NCI-H82 (cell line): ENCODE measurements around the gene USP15.

Experiments used
- DNase-seq: peaks from one replicate; lab custom pipeline; 2025; lab: John Stamatoyannopoulos, UW

Gene USP15

DNA sequence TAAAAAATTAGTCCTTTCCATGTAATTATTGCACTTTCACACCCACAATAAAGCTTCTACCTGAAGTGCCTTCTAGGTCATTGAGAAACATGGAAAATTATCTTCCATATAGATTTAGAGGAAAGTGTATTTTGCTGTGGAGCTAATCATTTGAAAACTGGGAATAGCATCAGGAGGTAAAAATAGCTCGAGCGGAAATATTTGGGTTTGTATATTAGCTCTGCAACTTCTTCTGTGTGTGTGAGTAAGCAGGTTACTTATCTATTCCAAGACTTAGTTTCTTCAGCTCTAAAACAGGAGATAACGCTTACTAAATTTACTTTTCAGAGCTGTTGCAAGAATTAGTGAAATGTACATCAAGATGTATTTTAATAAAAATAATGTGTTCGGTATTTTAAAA, 111.5 kb downstream of the USP15 start:
- no peak for DNase-seq

GRCh38 chr12:62372134-62372533, 111.9 kb downstream of the USP15 start:
- DNase-seq = no peak

GRCh38 chr12:62372825-62373224, 112.6 kb downstream of the USP15 start:
- no peak for DNase-seq

DNA sequence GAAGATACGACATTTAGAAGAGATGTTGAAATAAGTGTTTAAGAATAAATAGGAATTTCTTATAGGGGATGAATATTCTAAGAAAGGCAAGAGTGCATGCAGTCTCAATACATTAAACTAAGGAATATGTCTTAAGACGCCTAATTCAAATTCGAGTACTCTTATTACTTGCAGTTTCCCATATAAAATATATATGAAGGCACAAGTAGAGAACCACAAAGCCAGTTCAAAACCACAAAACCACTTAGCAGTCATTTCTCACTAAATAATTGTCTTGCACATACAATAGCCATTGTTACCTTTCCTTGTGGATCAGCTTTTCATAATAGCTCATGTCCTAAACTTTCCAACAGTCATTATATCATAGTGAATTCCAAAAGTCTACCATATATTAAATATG, 115.4 kb downstream of the USP15 start:
- no peak for DNase-seq

GRCh38 chr12:62379026-62379722, 119.0 kb downstream of the USP15 start:
- no peak for DNase-seq

- no peak for DNase-seq
Observed at GRCh38 chr12:62379723-62380045, 119.5 kb downstream of the USP15 start.

DNA sequence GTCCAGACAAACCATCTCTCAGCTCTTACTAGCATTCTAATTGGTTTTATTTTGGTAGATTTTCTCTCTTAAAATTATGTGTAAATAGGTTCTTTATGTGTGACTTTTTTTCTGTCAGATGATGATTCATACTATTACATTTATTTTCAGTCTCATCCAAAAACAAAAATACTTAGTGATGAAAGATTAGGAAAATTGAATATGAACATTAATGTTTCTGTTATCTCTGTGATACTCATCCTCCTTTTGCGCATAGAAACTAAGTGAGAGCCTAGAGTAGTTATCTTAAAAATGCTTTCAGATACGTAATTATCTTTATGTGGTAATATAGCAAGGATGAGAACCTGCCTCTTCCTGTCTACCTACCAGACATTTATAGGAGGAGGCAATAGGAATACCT, 122.3 kb downstream of the USP15 start:
- DNase-seq = no peak

- no peak for DNase-seq
Observed at GRCh38 chr12:62396750-62397149, 136.5 kb downstream of the USP15 start.

DNA sequence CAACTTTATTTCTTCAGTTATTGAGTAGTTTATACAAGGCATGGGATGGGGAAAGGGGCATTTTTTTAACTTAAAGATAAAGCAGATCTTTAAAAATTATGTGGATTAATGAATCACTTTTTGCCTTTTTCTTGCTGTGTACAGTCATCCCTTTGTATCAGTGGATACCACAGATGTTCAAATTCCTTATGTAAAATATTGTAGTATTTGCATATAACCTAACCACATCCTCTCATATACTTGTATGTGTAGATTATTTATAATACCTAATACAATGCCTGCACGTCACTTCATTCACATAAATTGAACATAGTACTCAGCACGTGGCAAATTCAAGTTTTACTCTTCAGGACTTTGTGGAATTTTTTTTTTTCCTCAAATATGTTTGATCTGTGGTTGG, 139.9 kb downstream of the USP15 start:
- no peak for DNase-seq

GRCh38 chr12:62401631-62402030, 141.4 kb downstream of the USP15 start:
- DNase-seq = no peak

DNA sequence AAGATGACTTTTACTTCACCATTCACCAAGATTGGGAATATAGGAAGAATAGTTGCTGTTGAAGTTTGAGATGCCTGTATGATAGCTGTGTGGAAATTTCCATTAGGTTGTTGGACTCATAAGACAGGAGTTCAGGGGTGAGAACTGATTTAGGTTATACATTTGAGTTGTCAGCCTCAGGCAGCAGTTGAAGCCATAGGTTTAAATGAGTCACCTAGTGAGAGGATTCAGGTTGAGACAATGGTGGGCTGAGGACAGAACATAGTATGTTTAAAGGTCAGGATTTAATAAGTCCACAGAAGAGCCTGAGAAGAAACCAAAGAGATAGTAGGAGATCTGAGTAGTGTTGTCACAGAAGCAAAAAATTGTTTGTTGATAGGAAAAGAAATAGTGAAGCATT, 142.8 kb downstream of the USP15 start:
- no peak for DNase-seq

GRCh38 chr12:62407587-62407986, 147.4 kb downstream of the USP15 start:
- no peak for DNase-seq

- no peak for DNase-seq
Observed at GRCh38 chr12:62409068-62409467, 148.9 kb downstream of the USP15 start.

- no peak for DNase-seq
Observed at GRCh38 chr12:62414180-62414579, 154.0 kb downstream of the USP15 start.

- no peak for DNase-seq
Observed at GRCh38 chr12:62426089-62426488, 165.9 kb downstream of the USP15 start.

- no peak for DNase-seq
Observed at GRCh38 chr12:62429457-62429856, 169.3 kb downstream of the USP15 start.

DNA sequence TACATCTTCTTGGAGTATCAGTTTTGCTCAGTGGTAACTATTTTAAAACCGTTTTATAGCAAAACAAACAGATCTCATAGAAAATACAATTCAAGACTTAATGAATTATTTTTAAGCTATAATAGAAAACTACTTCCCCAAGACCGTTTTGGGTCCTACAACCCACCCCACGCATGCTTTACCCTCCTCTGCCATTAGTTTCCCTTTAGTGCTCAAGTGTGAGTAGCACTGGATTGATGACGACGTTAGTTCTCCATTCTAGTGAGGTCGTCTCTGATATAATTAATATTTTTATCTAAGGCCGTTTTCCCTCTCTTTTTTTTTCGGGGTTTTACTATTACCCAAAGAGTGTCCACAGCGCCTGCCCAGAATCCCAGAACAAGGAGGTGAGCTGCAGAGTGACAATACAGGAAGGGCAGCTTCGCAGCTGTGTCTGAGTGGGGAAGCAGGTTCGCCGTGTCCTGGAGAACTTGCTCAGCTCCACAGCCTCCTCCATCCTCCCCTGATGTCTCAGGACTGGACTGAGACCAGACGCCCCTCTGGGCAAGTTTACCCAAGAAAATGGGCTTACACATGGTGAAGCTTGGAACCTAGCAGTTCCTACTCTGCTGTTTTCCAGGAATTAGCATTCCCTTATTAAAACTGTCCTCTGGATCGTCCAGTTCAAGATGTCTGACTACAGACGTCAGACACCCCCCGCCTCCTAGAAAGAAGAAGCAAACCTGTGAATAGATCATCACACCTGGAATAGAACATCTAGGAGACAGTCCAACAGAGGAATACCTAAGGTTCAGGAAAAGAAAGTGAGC, 174.5 kb downstream of the USP15 start:
- peak; percentile 21 for DNase-seq

- peak; percentile 64 for DNase-seq
Observed at GRCh38 chr12:62435303-62436163, 175.3 kb downstream of the USP15 start.

DNA sequence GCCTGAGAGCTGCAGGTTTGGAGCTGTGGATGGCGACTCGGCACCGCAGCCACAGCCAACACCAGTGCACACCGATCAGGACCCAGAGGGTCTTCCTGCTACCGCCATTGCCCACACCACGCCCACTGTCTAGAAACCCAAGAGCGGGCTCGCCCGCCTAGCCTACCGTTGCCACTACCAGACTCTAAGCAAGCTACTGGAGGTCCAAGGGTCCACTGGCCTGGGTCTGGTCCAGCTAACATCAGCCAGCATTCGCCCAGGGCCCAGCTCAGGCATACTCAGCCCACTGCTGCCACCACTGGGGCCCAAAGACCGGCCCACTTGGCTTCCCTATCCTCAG, 175.9 kb downstream of the USP15 start:
- no peak for DNase-seq

- peak; percentile 64 for DNase-seq
Observed at GRCh38 chr12:62438098-62438692, 178.0 kb downstream of the USP15 start.

- DNase-seq = no peak
Observed at GRCh38 chr12:62446754-62447452, 186.7 kb downstream of the USP15 start.

DNA sequence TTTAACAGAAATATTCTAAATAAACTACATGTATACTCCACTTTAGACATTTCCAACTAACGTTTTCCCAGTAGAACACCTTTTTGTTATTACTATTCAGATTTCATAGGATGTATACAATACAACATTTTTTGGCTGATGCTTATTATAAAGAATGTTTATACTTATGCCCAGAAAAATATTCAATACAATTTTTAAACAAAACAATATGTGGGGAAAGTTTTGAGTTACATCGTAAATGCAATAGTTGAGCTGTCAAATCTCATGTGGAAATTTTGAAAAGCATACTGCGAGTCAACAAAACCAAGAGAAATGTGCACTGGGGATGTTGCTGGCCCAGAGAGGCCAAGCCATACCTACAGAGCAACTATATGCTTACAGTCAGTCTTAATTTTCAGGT, 188.2 kb downstream of the USP15 start:
- no peak for DNase-seq
